Epithelial cell of esophagus (primary cell): Measurements from ENCODE around the gene BCAN.

Source experiments
- DNase-seq: peaks from one replicate; pipeline ENCODE4 v3.0.0; 2010; ENCODE audit warnings: low read depth
- H3K4me3 ChIP-seq: 2 replicates; pipeline ENCODE4 v1.5.1; 2011; ENCODE audit warnings: mild to moderate bottlenecking, low read length, control low read depth
- CTCF ChIP-seq: IDR thresholded peaks from 2 replicates; pipeline ENCODE4 v1.5.1; 2011; ENCODE audit warnings: low read depth, mild to moderate bottlenecking, low read length, control low read depth, inconsistent platforms; ENCODE audit not compliant: insufficient read depth; ENCODE audit errors: missing control alignments

The BCAN gene

GRCh38 chr1:156666862-156667609 is 25.1 kb downstream of the BCAN start:
- TF ChIP-seq CTCF, result no peak
- H3K4me3 ChIP-seq, result no peak overlapping the region
- no peak for DNase-seq

- no peak for TF ChIP-seq CTCF
- DNase-seq, result no peak
- H3K4me3 ChIP-seq, result no peak overlapping the region
Observed at GRCh38 chr1:156667610-156667967, 25.7 kb downstream of the BCAN start.

DNA sequence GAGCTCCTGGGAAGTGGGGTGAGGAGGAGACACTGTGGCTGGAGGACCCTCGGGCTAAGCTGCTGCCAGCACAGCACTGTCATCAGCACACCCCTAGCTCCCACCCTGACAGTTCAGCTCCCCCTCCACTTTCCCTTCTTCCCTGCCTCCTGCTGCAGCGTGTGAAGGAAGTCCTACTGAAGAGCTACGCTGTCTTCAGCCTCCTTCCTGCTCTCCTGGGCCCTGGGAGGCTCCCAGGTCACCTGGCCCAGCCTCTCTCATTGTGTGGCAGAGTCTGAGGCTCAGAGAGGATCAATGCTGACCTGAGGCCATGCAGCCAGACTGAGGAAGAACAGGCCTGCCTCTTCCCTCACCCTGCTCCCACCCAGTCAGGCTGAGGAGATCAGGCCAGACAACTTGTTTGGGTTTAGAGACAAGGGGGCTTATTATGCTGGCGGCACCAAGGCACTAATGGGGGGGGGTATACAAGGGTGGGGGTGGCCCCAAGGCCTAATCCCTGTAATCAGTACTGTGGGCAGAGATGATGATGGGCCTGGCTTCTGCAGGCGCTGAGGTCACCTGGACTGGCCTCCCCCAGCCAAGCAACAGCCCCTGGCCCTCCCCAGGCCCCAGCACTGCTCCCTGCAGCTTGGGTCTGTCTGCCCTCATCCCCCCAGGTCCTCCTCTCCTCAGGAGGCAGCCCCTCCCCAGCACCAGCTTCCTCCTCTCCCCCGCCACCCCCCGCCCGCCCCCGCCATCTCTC is 26.2 kb downstream of the BCAN start:
- no peak for DNase-seq
- H3K4me3 ChIP-seq, result no peak overlapping the region
- TF ChIP-seq CTCF, result no peak

- H3K4me3 ChIP-seq, result no peak overlapping the region
- TF ChIP-seq CTCF, result no peak
- DNase-seq, result no peak
Observed at GRCh38 chr1:156668801-156669637, 27.1 kb downstream of the BCAN start.

- TF ChIP-seq CTCF, result no peak
- H3K4me3 ChIP-seq, result no peak overlapping the region
- DNase-seq, result no peak
Observed at GRCh38 chr1:156669794-156670193, 27.9 kb downstream of the BCAN start.

GRCh38 chr1:156670359-156670758 is 28.4 kb downstream of the BCAN start:
- no peak overlapping the region for H3K4me3 ChIP-seq
- TF ChIP-seq CTCF, result no peak
- DNase-seq, result no peak
